Colonic mucosa (tissue), 4 donors: ENCODE data around the gene LAMC3. TPM values are rescaled to one million over a fixed set of nuclear protein-coding genes. Genes with fewer than 3 reads are reported as not detected.

Experiments
- DNase-seq: peaks from one replicate; pipeline ENCODE4 v3.0.0-alpha.2; 2020
- H3K27ac ChIP-seq: fragments of 200-600 bp; one replicate; pipeline ENCODE4 v1.8.0; 2021
- H3K27me3 ChIP-seq: fragments of 200-600 bp; one replicate; pipeline ENCODE4 v1.8.0; 2021
- H3K36me3 ChIP-seq: fragments of 200-600 bp; one replicate; pipeline ENCODE4 v1.8.0; 2021
- H3K4me1 ChIP-seq: fragments of 200-600 bp; one replicate; pipeline ENCODE4 v1.8.0; 2021; ENCODE audit warnings: mild to moderate bottlenecking
- H3K4me3 ChIP-seq: fragments of 200-600 bp; one replicate; pipeline ENCODE4 v1.8.0; 2021
- H3K9ac ChIP-seq, 2 donors: one replicate each; pipeline ENCODE4 v1.7.0; 2013; ENCODE audit warnings: control low read depth in 2 of 2, low read depth in 2 of 2, low read length in 2 of 2
- H3K9me3 ChIP-seq: fragments of 200-600 bp; one replicate; pipeline ENCODE4 v1.8.0; 2021
- intact Hi-C: fragments of 100-400 bp; cut with DNase I; formaldehyde crosslinking; loops from one replicate; pipeline ENCODE4 v1.14.1; 2022
- total RNA-seq, 2 donors: library from RNA; stranded (reverse); fragmentation: NEBNext Ultra II Directional in 1 of 2; extraction: Animal tissue kit (Norgen Biotek cat#: 25700) in 1 of 2; gene quantifications; one replicate each; pipeline ENCODE4 v1.2.1, GENCODE V29; 2021
- TF ChIP-seq, protein P1 (sequence below): fragments of 200-600 bp; IDR thresholded peaks from one replicate; pipeline ENCODE4 v1.8.0; 2022; ENCODE audit warnings: antibody characterized with exemption, mild to moderate bottlenecking
- donor health status: healthy.
- donor health status: DM: no; HTN: no; CAD: no.
- donor health status: DM: no; HTN: no; CAD: no.

The LAMC3 gene
- total RNA-seq, 2 donors from 2014 or later = 0.67 to 1.9 TPM

DNA sequence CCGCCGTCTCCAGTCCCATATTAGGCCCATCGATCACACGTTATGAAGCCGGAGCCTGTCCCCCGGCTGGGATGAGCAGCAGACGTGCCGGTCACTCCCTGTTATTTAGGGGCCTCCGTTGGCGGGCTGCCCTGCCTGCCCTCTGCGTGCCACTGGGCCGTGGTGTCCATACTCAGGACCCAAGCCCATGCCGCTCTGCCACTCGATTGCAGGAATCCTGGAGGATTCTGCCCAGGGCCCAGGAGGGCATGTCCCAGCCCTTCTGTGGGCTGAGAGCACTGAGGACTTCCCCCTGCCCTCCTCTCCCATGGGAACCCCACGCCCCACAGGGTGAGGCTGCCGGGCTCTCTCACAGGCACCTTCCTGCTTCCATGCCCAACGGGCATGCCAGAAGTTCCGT, 19.6 kb upstream of the LAMC3 start:
- Histone ChIP-seq H3K9me3 (no peaks in the 10 kb centered on the region), H3K27ac (no peak overlapping the region), H3K4me1 (no peaks in the 10 kb centered on the region), H3K9ac (no peak overlapping the region), H3K4me3 (no peak overlapping the region), H3K36me3 (no peaks in the 10 kb centered on the region), H3K27me3 (peaks cover 5% of the 10 kb centered on the region)
- TF ChIP-seq, protein P1, sequence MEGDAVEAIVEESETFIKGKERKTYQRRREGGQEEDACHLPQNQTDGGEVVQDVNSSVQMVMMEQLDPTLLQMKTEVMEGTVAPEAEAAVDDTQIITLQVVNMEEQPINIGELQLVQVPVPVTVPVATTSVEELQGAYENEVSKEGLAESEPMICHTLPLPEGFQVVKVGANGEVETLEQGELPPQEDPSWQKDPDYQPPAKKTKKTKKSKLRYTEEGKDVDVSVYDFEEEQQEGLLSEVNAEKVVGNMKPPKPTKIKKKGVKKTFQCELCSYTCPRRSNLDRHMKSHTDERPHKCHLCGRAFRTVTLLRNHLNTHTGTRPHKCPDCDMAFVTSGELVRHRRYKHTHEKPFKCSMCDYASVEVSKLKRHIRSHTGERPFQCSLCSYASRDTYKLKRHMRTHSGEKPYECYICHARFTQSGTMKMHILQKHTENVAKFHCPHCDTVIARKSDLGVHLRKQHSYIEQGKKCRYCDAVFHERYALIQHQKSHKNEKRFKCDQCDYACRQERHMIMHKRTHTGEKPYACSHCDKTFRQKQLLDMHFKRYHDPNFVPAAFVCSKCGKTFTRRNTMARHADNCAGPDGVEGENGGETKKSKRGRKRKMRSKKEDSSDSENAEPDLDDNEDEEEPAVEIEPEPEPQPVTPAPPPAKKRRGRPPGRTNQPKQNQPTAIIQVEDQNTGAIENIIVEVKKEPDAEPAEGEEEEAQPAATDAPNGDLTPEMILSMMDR = no peak
- DNase-seq = no peak
- intact Hi-C loops = no loop called here

DNA sequence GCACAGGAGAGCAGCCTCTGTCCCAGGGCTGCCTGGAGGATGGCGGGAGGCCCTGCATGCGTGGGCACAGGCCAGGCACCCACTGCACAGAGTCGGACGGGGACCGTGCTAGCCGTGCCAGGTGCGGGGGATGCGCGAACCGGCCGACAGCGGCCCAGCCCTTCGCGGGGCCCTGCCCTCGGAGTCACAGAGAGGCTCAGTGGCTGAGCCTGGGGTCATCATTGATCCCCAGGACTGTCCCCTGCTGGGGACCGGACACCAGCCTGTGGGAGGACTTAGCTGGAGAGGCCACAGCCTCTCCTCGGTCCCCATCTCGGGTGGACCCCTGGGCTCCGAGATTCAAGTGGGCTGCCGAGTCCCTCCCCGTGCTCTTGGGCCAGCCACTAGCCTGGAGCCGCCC, 19.1 kb upstream of the LAMC3 start:
- H3K27me3 ChIP-seq = peaks cover 5% of the 10 kb centered on the region
- no peaks in the 10 kb centered on the region for H3K4me1 ChIP-seq
- intact Hi-C loops = loop anchor here (10.0 kb wide), 1 partner anchor 95 kb away; the partner anchor contains the start of gene QRFP
- no peaks in the 10 kb centered on the region for H3K36me3 ChIP-seq
- no peak for DNase-seq
- H3K4me3 ChIP-seq = no peak overlapping the region
- no peaks in the 10 kb centered on the region for H3K9me3 ChIP-seq
- TF ChIP-seq, protein P1 = no peak
- H3K27ac ChIP-seq = no peak overlapping the region
- no peak overlapping the region for H3K9ac ChIP-seq

DNA sequence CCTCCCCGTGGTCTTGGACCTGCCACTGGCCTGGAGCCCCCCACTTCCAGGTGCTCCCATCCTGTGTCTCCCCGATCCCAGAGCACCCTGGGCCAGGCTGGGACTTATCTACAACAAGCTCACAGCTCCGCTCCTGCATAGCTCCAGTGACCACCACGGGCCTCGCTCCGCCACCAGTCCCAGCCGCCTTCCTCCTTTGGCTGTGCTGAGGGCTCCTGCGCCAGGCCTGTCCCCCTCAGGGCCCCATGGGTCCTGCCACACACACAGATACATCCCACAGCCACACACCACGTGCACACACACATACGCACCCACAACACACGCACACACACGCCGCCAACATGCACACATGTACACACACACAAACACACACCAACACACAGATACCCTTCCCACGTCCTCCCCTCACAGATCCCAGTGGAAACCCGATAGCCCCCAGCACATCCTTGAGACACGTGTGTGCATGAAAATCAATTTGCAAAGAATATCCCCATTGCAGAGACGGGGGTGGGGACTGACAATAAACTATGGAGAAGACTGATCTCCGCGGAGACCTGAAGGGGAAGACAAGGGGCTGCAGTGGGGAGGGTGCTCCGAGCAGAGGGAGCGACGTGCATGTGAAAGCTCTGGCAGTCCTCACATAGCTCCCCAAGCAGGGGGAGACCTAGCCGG, 18.5 kb upstream of the LAMC3 start:
- Histone ChIP-seq H3K36me3 (no peaks in the 10 kb centered on the region), H3K27ac (no peak overlapping the region), H3K4me3 (no peak overlapping the region), H3K4me1 (no peaks in the 10 kb centered on the region), H3K9me3 (no peaks in the 10 kb centered on the region), H3K9ac (no peak overlapping the region), H3K27me3 (peaks cover 5% of the 10 kb centered on the region)
- intact Hi-C loops = loop anchor here (10.0 kb wide), 1 partner anchor 96 kb away; the partner anchor contains the start of gene QRFP
- no peak for DNase-seq
- TF ChIP-seq, protein P1 = no peak

DNA sequence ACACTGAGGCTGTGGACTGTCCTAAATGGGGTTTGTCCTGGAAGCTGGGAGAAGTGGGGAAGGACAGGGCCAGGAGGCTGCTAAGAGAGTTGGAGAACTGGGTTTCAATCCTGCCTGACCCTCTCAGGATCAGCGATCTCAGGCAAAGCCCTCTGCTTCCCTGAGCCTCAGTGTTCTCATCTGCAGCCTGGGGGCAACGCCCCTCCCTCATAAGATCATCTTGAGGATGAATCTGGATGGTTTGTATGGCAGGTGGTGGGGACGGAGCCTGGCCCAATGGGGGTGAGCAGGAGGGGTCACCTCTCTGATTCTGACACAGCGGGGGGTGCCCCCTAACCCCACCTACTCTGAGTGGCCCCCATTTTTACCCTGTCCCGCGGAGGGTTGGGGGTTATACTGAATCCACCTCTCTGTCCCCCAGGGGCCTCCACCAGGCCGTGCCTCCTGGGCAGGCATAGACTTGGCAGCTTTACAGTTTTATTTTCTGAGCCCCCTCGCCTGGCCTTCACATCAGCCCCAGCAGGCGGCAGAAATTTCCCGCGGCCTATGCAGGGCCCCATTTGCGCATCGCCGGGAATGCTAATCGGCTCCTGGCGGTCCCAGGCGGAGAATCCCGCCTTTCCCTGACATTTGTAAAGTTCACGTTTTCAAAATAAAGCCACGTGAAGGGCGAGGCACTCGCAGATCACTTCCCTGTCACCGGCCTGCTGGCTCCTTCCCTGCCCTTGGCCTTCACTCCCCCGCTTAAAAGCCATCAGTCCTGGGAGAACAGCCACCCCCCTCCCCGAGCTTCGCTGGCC, 17.8 kb upstream of the LAMC3 start:
- Histone ChIP-seq H3K9ac (no peak overlapping the region), H3K27me3 (peaks cover 5% of the 10 kb centered on the region), H3K4me3 (no peak overlapping the region), H3K36me3 (no peaks in the 10 kb centered on the region), H3K9me3 (no peaks in the 10 kb centered on the region), H3K4me1 (no peaks in the 10 kb centered on the region), H3K27ac (no peak overlapping the region)
- intact Hi-C loops = loop anchor here (10.0 kb wide), 1 partner anchor 96 kb away; the partner anchor contains the start of gene QRFP
- no peak for DNase-seq
- TF ChIP-seq, protein P1 = no peak

DNA sequence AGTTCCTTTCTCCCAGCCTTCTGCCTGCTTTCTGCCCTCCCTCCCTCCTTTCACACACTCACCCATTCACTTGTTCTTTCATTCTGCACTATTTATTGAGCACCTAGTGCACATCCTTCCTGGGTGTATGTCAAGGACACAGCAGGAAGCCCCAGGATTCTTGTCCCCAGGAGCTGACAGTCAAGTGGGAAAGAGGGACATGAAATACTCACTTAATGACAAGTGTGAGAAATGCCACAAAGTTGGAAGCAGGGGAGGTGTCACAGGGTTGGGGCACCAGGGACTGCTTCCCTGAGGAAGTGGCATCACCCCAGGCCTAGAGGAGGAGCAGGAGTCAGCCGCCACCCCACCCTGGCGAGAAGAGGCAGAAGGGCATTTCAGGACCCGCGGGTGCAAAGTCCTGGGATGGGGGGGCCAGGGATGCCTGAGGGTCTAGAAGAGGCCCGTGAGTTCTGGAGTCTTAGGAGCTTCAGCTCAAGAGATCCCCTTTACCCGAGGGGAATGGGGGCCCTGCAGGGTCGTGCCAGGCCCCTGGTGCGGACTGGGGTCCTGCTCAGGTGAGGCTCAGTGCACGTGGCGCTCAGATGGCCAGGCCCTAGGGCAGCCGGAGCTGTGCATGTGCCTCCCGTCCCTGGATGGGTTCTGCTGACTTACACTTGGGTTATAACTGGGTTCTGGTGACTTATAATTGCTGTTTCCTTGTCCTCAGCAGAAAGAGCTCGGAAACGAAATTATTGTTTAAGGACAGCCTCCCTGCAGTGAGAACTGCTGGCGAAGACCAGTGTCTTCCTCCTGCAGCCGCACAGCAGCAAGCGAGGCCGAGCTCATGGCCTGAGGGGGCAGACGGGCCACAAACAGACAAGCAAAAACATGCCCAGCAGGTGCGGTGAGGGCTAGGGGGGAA, 16.9 kb upstream of the LAMC3 start:
- no peaks in the 10 kb centered on the region for H3K36me3 ChIP-seq
- H3K9me3 ChIP-seq = no peaks in the 10 kb centered on the region
- H3K27ac ChIP-seq = no peak overlapping the region
- no peaks in the 10 kb centered on the region for H3K4me1 ChIP-seq
- TF ChIP-seq, protein P1 = no peak
- intact Hi-C loops = loop anchor here (10.0 kb wide), 1 partner anchor 97 kb away; the partner anchor contains the start of gene QRFP
- no peak for DNase-seq
- H3K9ac ChIP-seq = no peak overlapping the region
- no peak overlapping the region for H3K4me3 ChIP-seq
- peaks cover 5% of the 10 kb centered on the region for H3K27me3 ChIP-seq
